Activated naive CD4-positive, alpha-beta T cell treated with anti-CD3 and anti-CD28 coated beads, Interleukin-2, amount 10 ng/mL, durations not matched to agents 7 days and 5 days (primary cell): ENCODE measurements around the gene MTSS2.

ENCODE experiments used
- CTCF ChIA-PET: fragments of 350-600 bp; sonication (Branson Sonifier 250); formaldehyde crosslinking; loops from one replicate; lab custom pipeline; 2021; ENCODE audit warnings: antibody characterized with exemption; lab: Charles Lee
- DNase-seq: peaks from one replicate; pipeline ENCODE4 v3.0.0-alpha.2; 2020
- H3K27ac Mint-ChIP-seq: one replicate; pipeline ENCODE4 v1.8.0; 2021; ENCODE audit warnings: mild to moderate bottlenecking, moderate library complexity, mixed read lengths
- H3K27me3 Mint-ChIP-seq: one replicate; pipeline ENCODE4 v1.8.0; 2021; ENCODE audit warnings: mild to moderate bottlenecking, mixed read lengths
- H3K36me3 Mint-ChIP-seq: one replicate; pipeline ENCODE4 v1.8.0; 2021; ENCODE audit warnings: mixed read lengths
- H3K4me1 Mint-ChIP-seq: one replicate; pipeline ENCODE4 v1.8.0; 2021; ENCODE audit warnings: mixed read lengths
- H3K4me3 Mint-ChIP-seq: one replicate; pipeline ENCODE4 v1.8.0; 2021; ENCODE audit warnings: mild to moderate bottlenecking, moderate library complexity, mixed read lengths
- H3K9me3 Mint-ChIP-seq: one replicate; pipeline ENCODE4 v1.8.0; 2021; ENCODE audit warnings: mixed read lengths

MTSS2 gene

GRCh38 chr16:70723740-70724145 is 37.9 kb upstream of the MTSS2 start:
- Mint-ChIP-seq H3K27me3 (no peaks in the 10 kb centered on the region), H3K4me1 (no peaks in the 10 kb centered on the region), H3K9me3 (no peaks in the 10 kb centered on the region), H3K27ac (no peak overlapping the region), H3K4me3 (no peak overlapping the region), H3K36me3 (peaks cover 23% of the 10 kb centered on the region)
- CTCF ChIA-PET = no interaction called here
- no peak for DNase-seq

DNA sequence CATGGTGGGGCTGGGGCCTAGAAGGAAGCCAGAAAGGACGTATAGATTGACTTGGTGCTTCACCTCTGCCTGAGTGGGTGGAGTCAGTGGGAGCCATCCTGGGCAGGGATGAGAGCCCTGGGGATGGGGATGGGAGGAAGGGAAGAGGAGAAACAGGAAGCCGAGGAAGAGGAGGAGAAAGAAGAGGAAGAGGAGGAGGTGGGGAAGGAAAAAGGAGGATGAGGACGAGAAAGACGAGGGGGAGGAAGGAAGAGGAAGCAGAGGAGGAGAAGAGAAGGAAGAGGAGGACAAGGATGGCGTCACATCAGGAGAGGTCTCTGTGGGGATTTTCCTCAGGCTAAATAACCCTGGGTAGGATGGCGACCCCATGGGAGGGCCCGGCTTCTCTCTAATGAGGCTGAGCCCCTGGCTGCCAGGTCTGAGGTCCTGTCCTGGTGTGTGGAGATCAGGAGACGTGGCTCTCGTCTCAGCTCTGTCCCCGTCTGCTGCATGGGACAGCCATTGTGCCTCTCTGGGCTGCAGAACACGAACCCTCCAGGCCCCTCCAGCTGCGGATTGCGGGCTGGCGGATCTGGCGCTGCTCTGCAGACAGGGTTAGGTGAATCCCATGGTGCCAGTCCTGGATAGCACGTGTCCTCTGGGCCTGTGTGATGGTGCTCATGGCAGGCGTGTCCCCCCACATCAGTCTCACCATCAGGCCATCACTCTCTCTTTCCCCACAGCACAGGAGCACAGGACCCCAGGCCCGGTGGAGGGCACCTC is 35.5 kb upstream of the MTSS2 start:
- no peaks in the 10 kb centered on the region for H3K27me3 Mint-ChIP-seq
- H3K36me3 Mint-ChIP-seq = peaks cover 22% of the 10 kb centered on the region
- CTCF ChIA-PET = no interaction called here
- no peak for DNase-seq
- no peaks in the 10 kb centered on the region for H3K9me3 Mint-ChIP-seq
- no peak overlapping the region for H3K4me3 Mint-ChIP-seq
- no peaks in the 10 kb centered on the region for H3K4me1 Mint-ChIP-seq
- no peak overlapping the region for H3K27ac Mint-ChIP-seq

- Mint-ChIP-seq H3K27ac (no peak overlapping the region), H3K9me3 (no peaks in the 10 kb centered on the region), H3K27me3 (no peaks in the 10 kb centered on the region), H3K4me3 (no peak overlapping the region), H3K4me1 (no peaks in the 10 kb centered on the region), H3K36me3 (peaks cover 20% of the 10 kb centered on the region)
- CTCF ChIA-PET = no interaction called here
- no peak for DNase-seq
Observed at GRCh38 chr16:70720425-70721201, 34.8 kb upstream of the MTSS2 start.

GRCh38 chr16:70717065-70717464 is 31.2 kb upstream of the MTSS2 start:
- CTCF ChIA-PET = interaction anchor here (1.0 kb wide), 1 partner anchor 21 kb away, joined by 3 read pairs; no protein-coding TSS in a partner anchor
- Mint-ChIP-seq H3K9me3 (no peaks in the 10 kb centered on the region), H3K36me3 (peaks cover 16% of the 10 kb centered on the region), H3K4me3 (no peak overlapping the region), H3K4me1 (no peaks in the 10 kb centered on the region), H3K27me3 (no peaks in the 10 kb centered on the region), H3K27ac (no peak overlapping the region)
- no peak for DNase-seq

- Mint-ChIP-seq H3K36me3 (peaks cover 14% of the 10 kb centered on the region), H3K9me3 (no peaks in the 10 kb centered on the region), H3K4me1 (no peaks in the 10 kb centered on the region), H3K27ac (no peak overlapping the region), H3K4me3 (no peak overlapping the region), H3K27me3 (no peaks in the 10 kb centered on the region)
- DNase-seq = no peak
- CTCF ChIA-PET = interaction anchor here (0.8 kb wide), 1 partner anchor 62 kb away, joined by 3 read pairs; no protein-coding TSS in a partner anchor
Observed at GRCh38 chr16:70715860-70716357, 30.1 kb upstream of the MTSS2 start.

DNA sequence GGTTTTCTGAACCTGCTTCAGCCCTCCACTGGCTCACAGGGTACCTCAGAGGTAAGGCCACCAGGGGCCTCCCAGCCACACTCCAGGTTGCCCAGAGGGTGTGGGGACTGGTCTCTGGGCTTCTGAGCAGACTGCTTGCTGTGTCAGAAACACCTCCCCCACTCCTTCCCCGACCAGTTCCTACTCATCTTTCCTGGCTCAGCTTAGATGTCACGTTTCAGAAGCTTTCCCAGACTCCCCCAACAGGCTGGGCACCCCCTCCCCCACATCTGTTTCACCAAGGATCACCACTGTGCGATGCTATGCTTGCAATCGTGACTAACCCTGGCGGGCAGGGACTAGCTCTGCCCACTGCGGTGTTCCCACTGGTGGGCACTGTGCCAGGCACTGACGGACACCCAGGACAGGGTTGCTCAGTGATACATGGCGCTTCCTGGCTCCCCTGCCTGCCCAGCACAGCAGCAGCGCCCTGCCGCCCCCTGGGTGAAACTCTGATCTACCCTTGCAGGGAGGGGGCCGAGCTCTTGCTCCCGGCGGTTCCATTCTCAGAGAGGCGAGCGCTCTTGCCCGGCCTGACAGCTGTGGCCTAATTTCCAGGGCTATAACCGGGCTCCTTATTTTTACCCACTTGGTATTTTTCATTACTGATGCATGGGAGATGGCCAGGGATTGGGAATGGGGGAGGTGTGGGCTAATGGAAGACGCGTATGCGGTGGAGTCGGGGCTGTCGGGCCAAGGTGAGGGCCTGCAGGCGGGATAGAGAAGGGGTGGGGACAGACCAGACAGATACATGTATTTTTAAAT is 29.4 kb upstream of the MTSS2 start:
- Mint-ChIP-seq H3K27me3 (no peaks in the 10 kb centered on the region), H3K36me3 (peaks cover 10% of the 10 kb centered on the region), H3K9me3 (no peaks in the 10 kb centered on the region), H3K4me1 (peaks cover 5% of the 10 kb centered on the region), H3K27ac (no peak overlapping the region), H3K4me3 (no peak overlapping the region)
- no peak for DNase-seq
- CTCF ChIA-PET = interaction anchor here (0.8 kb wide), 1 partner anchor 61 kb away, joined by 3 read pairs; no protein-coding TSS in a partner anchor

DNA sequence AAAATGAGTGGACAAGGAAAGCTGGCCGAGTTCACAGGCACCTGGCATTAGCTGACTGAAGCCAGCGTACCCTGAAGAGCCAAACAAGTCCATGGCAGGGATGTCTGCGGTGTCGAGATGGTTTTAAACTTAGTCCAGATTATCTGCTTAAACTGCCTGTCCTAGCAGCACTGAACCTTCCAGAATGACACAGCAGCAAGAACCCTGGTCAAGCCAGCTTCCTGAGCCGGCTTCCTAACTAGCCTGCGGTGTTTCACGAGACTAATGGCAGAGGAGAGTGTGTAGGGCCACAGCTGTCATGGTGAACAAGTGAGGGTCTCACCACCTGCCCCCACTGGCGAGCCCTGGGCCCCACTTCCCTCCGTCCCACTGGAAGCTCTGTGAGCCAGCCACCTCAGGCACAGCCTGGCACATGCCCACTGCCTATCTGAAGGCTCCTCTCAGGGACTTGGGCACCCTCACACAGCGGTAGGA is 28.8 kb upstream of the MTSS2 start:
- CTCF ChIA-PET = no interaction called here
- no peak overlapping the region for H3K4me3 Mint-ChIP-seq

GRCh38 chr16:70713824-70714223 is 28.0 kb upstream of the MTSS2 start:
- Mint-ChIP-seq H3K4me1 (peaks cover 10% of the 10 kb centered on the region), H3K4me3 (no peak overlapping the region), H3K27me3 (no peaks in the 10 kb centered on the region), H3K27ac (no peak overlapping the region), H3K36me3 (no peaks in the 10 kb centered on the region), H3K9me3 (no peaks in the 10 kb centered on the region)
- CTCF ChIA-PET = no interaction called here
- DNase-seq = no peak

More for the DNA sequence above, 28.8 kb upstream of the MTSS2 start:
- Mint-ChIP-seq H3K27me3 (no peaks in the 10 kb centered on the region), H3K27ac (no peak overlapping the region), H3K4me1 (peaks cover 10% of the 10 kb centered on the region), H3K36me3 (peaks cover 5% of the 10 kb centered on the region), H3K9me3 (no peaks in the 10 kb centered on the region)
- no peak for DNase-seq

DNA sequence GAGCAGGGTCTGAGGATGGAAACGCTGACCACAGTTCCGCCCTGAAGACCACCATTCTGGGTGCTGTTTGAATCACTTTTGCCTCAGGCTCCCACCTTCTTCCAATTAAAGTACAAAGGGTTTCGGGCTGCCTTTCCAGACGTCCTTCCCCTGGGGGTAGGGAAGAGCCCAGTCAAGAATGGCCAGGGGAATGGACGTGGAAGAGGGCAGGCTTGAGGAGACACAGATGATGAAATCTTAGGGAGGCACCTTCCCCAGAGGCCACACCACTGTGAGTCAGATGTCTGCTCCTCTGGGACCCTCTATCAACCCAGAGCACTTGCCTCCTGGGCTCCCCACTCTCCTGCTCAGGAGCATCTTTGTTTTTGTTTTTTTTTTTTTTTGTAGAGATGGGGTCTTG is 27.5 kb upstream of the MTSS2 start:
- H3K27me3 Mint-ChIP-seq = no peaks in the 10 kb centered on the region
- no peaks in the 10 kb centered on the region for H3K36me3 Mint-ChIP-seq
- DNase-seq = no peak
- CTCF ChIA-PET = no interaction called here
- H3K4me3 Mint-ChIP-seq = no peak overlapping the region
- H3K4me1 Mint-ChIP-seq = peaks cover 10% of the 10 kb centered on the region
- H3K9me3 Mint-ChIP-seq = no peaks in the 10 kb centered on the region
- no peak overlapping the region for H3K27ac Mint-ChIP-seq

DNA sequence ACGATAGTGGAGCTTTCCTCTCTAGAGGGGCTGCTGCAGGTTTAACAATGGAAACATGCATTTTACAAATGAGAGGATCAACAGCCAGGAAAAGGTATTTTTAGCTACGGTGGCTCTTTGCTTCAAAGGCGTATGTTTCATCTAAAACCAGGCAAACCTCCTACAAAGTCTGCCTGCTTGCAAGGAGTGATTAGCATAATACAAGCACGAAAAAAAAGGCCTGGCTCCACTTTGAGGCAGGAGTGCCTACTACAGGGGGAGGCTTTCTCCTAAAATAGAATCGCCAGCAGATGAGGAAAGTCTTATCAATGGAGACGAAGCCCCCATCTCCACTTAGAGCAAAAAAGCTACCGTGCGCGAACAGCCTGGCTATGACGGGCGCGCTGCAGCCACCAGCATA is 27.1 kb upstream of the MTSS2 start:
- CTCF ChIA-PET = no interaction called here
- DNase-seq = no peak

GRCh38 chr16:70712359-70712758 is 26.5 kb upstream of the MTSS2 start:
- Mint-ChIP-seq H3K9me3 (no peaks in the 10 kb centered on the region), H3K27ac (no peak overlapping the region), H3K4me1 (peaks cover 10% of the 10 kb centered on the region), H3K4me3 (no peak overlapping the region), H3K27me3 (no peaks in the 10 kb centered on the region), H3K36me3 (peaks cover 2% of the 10 kb centered on the region)
- CTCF ChIA-PET = no interaction called here
- DNase-seq = no peak

More for the DNA sequence above, 27.1 kb upstream of the MTSS2 start:
- H3K4me3 Mint-ChIP-seq = no peak overlapping the region
- H3K27me3 Mint-ChIP-seq = no peaks in the 10 kb centered on the region
- peaks cover 10% of the 10 kb centered on the region for H3K4me1 Mint-ChIP-seq
- H3K36me3 Mint-ChIP-seq = peaks cover 2% of the 10 kb centered on the region
- H3K9me3 Mint-ChIP-seq = no peaks in the 10 kb centered on the region
- H3K27ac Mint-ChIP-seq = no peak overlapping the region

DNA sequence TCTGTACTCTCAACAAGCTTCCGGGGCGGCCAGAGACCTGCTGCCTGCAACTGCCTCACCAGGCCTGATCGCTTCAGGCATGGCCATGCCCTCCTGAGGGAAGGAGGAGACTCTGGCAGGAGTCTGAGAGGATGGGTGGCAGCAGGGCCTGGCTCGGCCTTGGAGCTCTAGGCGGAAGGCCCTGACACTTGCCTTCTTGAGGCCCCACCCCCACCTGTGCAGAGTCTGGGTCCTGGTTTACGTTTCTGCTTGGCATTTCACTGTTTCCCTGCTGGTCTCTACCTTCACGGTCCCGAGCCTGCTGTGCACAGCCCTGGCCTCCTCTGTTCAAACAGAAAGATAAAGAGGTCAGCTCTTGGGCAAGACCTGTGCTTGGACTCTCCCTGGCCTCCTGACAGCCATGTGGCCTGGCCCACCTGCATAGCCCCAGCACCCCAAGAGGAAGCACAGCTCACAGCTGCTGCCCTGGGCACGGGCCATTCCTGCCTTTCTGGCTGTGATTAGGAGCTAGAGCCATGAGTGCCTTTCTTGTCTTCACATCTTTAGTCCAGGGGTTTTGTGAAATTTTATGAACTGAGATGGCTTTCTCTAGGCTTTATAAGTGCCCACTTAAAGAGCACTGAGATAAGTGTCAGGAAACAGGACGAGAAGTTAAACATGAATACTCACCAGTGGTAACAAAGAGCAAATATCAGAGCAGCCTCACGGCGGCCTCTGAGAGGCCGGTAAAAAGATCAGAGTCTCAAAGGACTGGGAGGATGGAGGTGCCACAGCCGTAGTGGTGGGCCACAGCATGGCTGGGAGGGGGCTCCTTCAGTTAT is 25.6 kb upstream of the MTSS2 start:
- H3K27ac Mint-ChIP-seq = no peak overlapping the region
- CTCF ChIA-PET = interaction anchor here (0.8 kb wide), 1 partner anchor 60 kb away, joined by 3 read pairs; no protein-coding TSS in a partner anchor
- H3K4me3 Mint-ChIP-seq = no peak overlapping the region
- H3K9me3 Mint-ChIP-seq = no peaks in the 10 kb centered on the region
- H3K27me3 Mint-ChIP-seq = no peaks in the 10 kb centered on the region
- no peak for DNase-seq
- peaks cover 10% of the 10 kb centered on the region for H3K4me1 Mint-ChIP-seq
- H3K36me3 Mint-ChIP-seq = peaks cover 2% of the 10 kb centered on the region
